ENCODE measurements around the gene CSK. TPM values are rescaled to one million over a fixed set of nuclear protein-coding genes. Genes with fewer than 3 reads are reported as not detected.

Gene CSK
- total RNA-seq, 4 donors from 2014 or later = 59.7 to 176 (median 73.4) TPM

GRCh38 chr15:74845581-74845980 lies 63.7 kb downstream of the CSK start:
- H3K27ac ChIP-seq = peak overlapping the region in 1 of 4 donors; percentile 87
- intact Hi-C loops (cut with DNase I; ENCODE audit: low total_unique reads) (loop anchor here (10.0 kb wide), 1 partner anchor 109 kb away; the partner anchor contains the start of gene RPP25), in situ Hi-C loops (cut with MboI; ENCODE audit: low pct_ligation_motif_present in 1 of 4, low pct_unique_long_range_greater_than_20kb in 1 of 4, low sequenced_read_pairs in 3 of 4) (no loop called here)
- TF ChIP-seq POLR2A (IDR thresholded peaks at IDR 0.05) (no peak), EP300 (IDR thresholded peaks at IDR 0.05; ENCODE audit: low read depth) (no peak), POLR2AphosphoS5 (IDR thresholded peaks at IDR 0.05) (no peak), CTCF (IDR thresholded peaks at IDR 0.05) (no peak)
- peaks cover 0 to 30% (median 14%) of the 10 kb centered on the region in 4 donors for H3K36me3 ChIP-seq
- no peak for DNase-seq
- no peaks in the 10 kb centered on the region for H3K27me3 ChIP-seq
- no peaks in the 10 kb centered on the region for H3K9me3 ChIP-seq
- WGBS, 2 donors (ENCODE audit: low coverage in 1 of 2) = 74% methylated on average over 4 of the region's 4 CpGs; no CpG with 5 or more reads in 1 of the 2 donors
- no peak overlapping the region for H3K4me3 ChIP-seq
- peaks cover 19 to 31% (median 26%) of the 10 kb centered on the region in 4 donors for H3K4me1 ChIP-seq

GRCh38 chr15:74847432-74847831 lies 65.6 kb downstream of the CSK start:
- Histone ChIP-seq H3K4me3 (no peak overlapping the region), H3K27me3 (no peaks in the 10 kb centered on the region), H3K27ac (no peak overlapping the region), H3K4me1 (peaks cover 6 to 20% (median 14%) of the 10 kb centered on the region in 4 donors), H3K36me3 (peaks cover 0 to 46% (median 23%) of the 10 kb centered on the region in 4 donors), H3K9me3 (no peaks in the 10 kb centered on the region)
- TF ChIP-seq POLR2AphosphoS5 (IDR thresholded peaks at IDR 0.05) = no peak
- TF ChIP-seq EP300 (IDR thresholded peaks at IDR 0.05; ENCODE audit: low read depth) = no peak
- no peak for TF ChIP-seq POLR2A (IDR thresholded peaks at IDR 0.05)
- no peak for TF ChIP-seq CTCF (IDR thresholded peaks at IDR 0.05)
- 80% methylated on average over 3 of the region's 3 CpGs; no CpG with 5 or more reads in 1 of the 2 donors for WGBS, 2 donors (ENCODE audit: low coverage in 1 of 2)
- in situ Hi-C loops (cut with MboI; ENCODE audit: low pct_ligation_motif_present in 1 of 4, low pct_unique_long_range_greater_than_20kb in 1 of 4, low sequenced_read_pairs in 3 of 4) (no loop called here), intact Hi-C loops (cut with DNase I; ENCODE audit: low total_unique reads) (loop anchor here (10.0 kb wide), 1 partner anchor 107 kb away; the partner anchor contains the start of gene RPP25)
- DNase-seq = no peak

GRCh38 chr15:74850393-74850792 lies 68.5 kb downstream of the CSK start:
- H3K4me1 ChIP-seq = peaks cover 0 to 9% (median 3%) of the 10 kb centered on the region in 4 donors
- peaks cover 0 to 54% (median 35%) of the 10 kb centered on the region in 4 donors for H3K36me3 ChIP-seq
- in situ Hi-C loops (cut with MboI; ENCODE audit: low pct_ligation_motif_present in 1 of 4, low pct_unique_long_range_greater_than_20kb in 1 of 4, low sequenced_read_pairs in 3 of 4) = no loop called here
- H3K27me3 ChIP-seq = no peaks in the 10 kb centered on the region
- H3K9me3 ChIP-seq = no peaks in the 10 kb centered on the region
- H3K27ac ChIP-seq = no peak overlapping the region
- no peak for DNase-seq
- intact Hi-C loops (cut with DNase I; ENCODE audit: low total_unique reads) = no loop called here
- TF ChIP-seq POLR2AphosphoS5 (IDR thresholded peaks at IDR 0.05) (no peak), CTCF (IDR thresholded peaks at IDR 0.05) (no peak), POLR2A (IDR thresholded peaks at IDR 0.05) (no peak), EP300 (IDR thresholded peaks at IDR 0.05; ENCODE audit: low read depth) (no peak)
- H3K4me3 ChIP-seq = no peak overlapping the region
- 78% methylated on average over 4 of the region's 4 CpGs; no CpG with 5 or more reads in 1 of the 2 donors for WGBS, 2 donors (ENCODE audit: low coverage in 1 of 2)

GRCh38 chr15:74851960-74852359 lies 70.1 kb downstream of the CSK start:
- in situ Hi-C loops (cut with MboI; ENCODE audit: low pct_ligation_motif_present in 1 of 4, low pct_unique_long_range_greater_than_20kb in 1 of 4, low sequenced_read_pairs in 3 of 4) (no loop called here), intact Hi-C loops (cut with DNase I; ENCODE audit: low total_unique reads) (no loop called here)
- peaks cover 0 to 54% (median 35%) of the 10 kb centered on the region in 4 donors for H3K36me3 ChIP-seq
- no peaks in the 10 kb centered on the region for H3K9me3 ChIP-seq
- no peak overlapping the region for H3K4me3 ChIP-seq
- 88% methylated on average over 7 of the region's 7 CpGs; no CpG with 5 or more reads in 1 of the 2 donors for WGBS, 2 donors (ENCODE audit: low coverage in 1 of 2)
- no peak for DNase-seq
- peaks cover 4 to 15% (median 9%) of the 10 kb centered on the region in 4 donors for H3K4me1 ChIP-seq
- TF ChIP-seq EP300 (IDR thresholded peaks at IDR 0.05; ENCODE audit: low read depth) (no peak), POLR2A (IDR thresholded peaks at IDR 0.05) (no peak), CTCF (IDR thresholded peaks at IDR 0.05) (no peak), POLR2AphosphoS5 (IDR thresholded peaks at IDR 0.05) (no peak)
- H3K27me3 ChIP-seq = no peaks in the 10 kb centered on the region
- no peak overlapping the region for H3K27ac ChIP-seq

Small RNA genes lying within 50 kb of the gene (small RNA-seq; reads per million reads assigned to genes)
- gene CPLX3 (0 reads per million in 4 donors), gene MIR4513 (0 to 0.12 (median 0) reads per million in 4 donors), gene MIR6882 (0 to 0.98 (median 0.32) reads per million in 4 donors)

Other genes starting within 250 kb of the CSK start
- gene ARID3B, start 240.9 kb upstream of the CSK start, total RNA-seq = 10 to 100 TPM in 3 of 4 donors, 1 to 10 TPM in 1; 9.6 to 25.8 (median 12.5) TPM
- gene CLK3, start 166.2 kb upstream of the CSK start, total RNA-seq = 100 to 1,000 TPM; 144 to 420 (median 208) TPM
- gene EDC3, start 86.1 kb upstream of the CSK start, total RNA-seq = 100 to 1,000 TPM in 1 of 4 donors, 10 to 100 TPM in 3; 23.2 to 112 (median 29.4) TPM
- gene CYP1A1, start 56.6 kb upstream of the CSK start, total RNA-seq = 1 to 10 TPM in 1 of 4 donors, under 1 TPM in 1, not detected in 2; 0.55 to 1.1 TPM
- not detected for gene CYP1A2, start 33.2 kb upstream of the CSK start, total RNA-seq
- 10 to 100 TPM in 1 of 4 donors, not detected in 3; 20.2 TPM for gene LMAN1L, start 30.8 kb downstream of the CSK start, total RNA-seq
- not detected for gene CPLX3, start 44.5 kb downstream of the CSK start, total RNA-seq
- 100 to 1,000 TPM; 138 to 473 (median 312) TPM for gene ULK3, start 61.1 kb downstream of the CSK start, total RNA-seq
- 100 to 1,000 TPM; 154 to 234 (median 193) TPM for gene SCAMP2, start 91.3 kb downstream of the CSK start, total RNA-seq
- 100 to 1,000 TPM in 2 of 4 donors, 10 to 100 TPM in 2; 63.1 to 176 (median 98.4) TPM for gene MPI, start 108.0 kb downstream of the CSK start, total RNA-seq
- 100 to 1,000 TPM in 1 of 4 donors, 10 to 100 TPM in 3; 62.8 to 428 (median 68.7) TPM for gene FAM219B, start 124.8 kb downstream of the CSK start, total RNA-seq
- gene COX5A, start 156.0 kb downstream of the CSK start, total RNA-seq = 100 to 1,000 TPM; 135 to 437 (median 219) TPM
- gene RPP25, start 174.7 kb downstream of the CSK start, total RNA-seq = 10 to 100 TPM; 10.1 to 28.4 (median 16.5) TPM
- gene SCAMP5, start 213.5 kb downstream of the CSK start, total RNA-seq = 10 to 100 TPM in 3 of 4 donors, not detected in 1; 11.3 to 24.8 (median 15.8) TPM
- 10 to 100 TPM in 3 of 4 donors, 1 to 10 TPM in 1; 5.2 to 54.5 (median 25.2) TPM for gene PPCDC, start 241.5 kb downstream of the CSK start, total RNA-seq

Measured in transverse colon (tissue), 4 donors.